ENCODE data around the gene LPXN. TPM values are rescaled to one million over a fixed set of nuclear protein-coding genes. Genes with fewer than 3 reads are reported as not detected.

LPXN gene
- total RNA-seq, 1 experiment from 2014 or later = 2.2 TPM

DNA sequence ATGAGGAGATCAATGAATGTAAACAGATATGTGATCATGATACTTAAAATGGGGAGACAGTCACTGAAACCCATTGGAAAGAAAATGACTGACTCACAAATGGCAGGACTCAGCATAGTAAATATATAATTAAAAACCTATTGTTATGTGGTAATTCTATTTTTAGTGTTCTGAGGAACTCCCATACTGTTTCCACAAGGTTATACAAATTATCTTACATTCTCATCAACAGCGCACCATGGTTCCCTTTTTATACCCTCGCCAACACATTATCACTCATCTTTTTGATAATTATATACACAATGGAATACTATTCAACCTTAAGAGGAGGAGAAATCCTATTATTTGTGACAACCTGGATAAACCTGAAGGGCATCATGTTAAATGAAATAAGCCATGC, 84.8 kb downstream of the LPXN start:
- H3K27me3 ChIP-seq (ENCODE audit: control insufficient read depth, insufficient read depth, low read length) = no peaks in the 10 kb centered on the region
- H3K36me3 ChIP-seq (replicated peaks; ENCODE audit: control insufficient read depth, insufficient read depth, low read length) = no peaks in the 10 kb centered on the region
- no peak overlapping the region for H3K4me3 ChIP-seq (ENCODE audit: insufficient read depth, low read depth, low read length)
- DNase-seq = no peak

DNA sequence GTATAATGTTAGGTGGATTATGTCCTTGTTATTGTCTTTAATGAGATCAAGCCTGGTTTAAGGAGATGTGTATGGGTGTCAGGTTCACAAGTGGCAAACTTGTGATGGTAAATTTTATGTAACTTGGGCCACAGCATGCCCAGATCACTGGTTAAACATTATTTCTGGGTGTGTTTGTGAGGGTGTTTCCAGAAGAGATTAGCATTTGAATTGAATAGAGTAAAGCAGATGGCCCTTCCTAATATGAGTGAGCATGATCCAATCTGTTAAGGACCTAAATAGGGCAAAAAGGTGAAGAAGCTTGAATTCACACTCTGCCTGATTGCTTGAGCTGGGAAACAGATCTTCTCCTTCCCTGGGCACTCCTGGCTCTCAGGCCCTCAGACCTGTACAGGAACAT, 88.5 kb downstream of the LPXN start:
- DNase-seq = no peak

DNA sequence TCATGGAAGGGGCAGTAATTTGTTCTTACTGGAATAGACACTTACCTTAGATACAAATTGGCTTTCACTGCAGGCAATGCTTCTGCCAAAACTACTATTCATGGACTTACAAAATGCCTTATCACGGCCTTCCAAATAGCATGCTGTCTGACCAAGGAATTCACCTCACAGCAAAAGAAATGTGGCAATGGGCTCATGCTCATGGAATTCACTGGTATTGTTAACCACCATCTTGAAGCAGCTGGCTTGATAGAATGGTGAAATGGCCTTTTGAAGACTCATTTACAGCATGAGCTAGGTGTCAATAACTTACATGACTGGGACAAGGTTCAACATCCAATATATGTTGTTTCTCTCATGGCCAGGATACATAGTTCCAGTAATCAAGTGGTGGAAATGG, 89.7 kb downstream of the LPXN start:
- Histone ChIP-seq H3K27me3 (ENCODE audit: control insufficient read depth, insufficient read depth, low read length) (no peaks in the 10 kb centered on the region), H3K36me3 (replicated peaks; ENCODE audit: control insufficient read depth, insufficient read depth, low read length) (no peaks in the 10 kb centered on the region), H3K4me3 (ENCODE audit: insufficient read depth, low read depth, low read length) (no peak overlapping the region)
- DNase-seq = no peak

More for the DNA sequence above, 88.5 kb downstream of the LPXN start:
- Histone ChIP-seq H3K27me3 (ENCODE audit: control insufficient read depth, insufficient read depth, low read length) (no peaks in the 10 kb centered on the region), H3K4me3 (ENCODE audit: insufficient read depth, low read depth, low read length) (no peak overlapping the region), H3K36me3 (replicated peaks; ENCODE audit: control insufficient read depth, insufficient read depth, low read length) (no peaks in the 10 kb centered on the region)

Other genes with a start within 250 kb of the LPXN start
- gene OR5B17, start 216.8 kb downstream of the LPXN start, total RNA-seq (2014; rRNA removed; shearing (Covaris generic)) = not detected in 2 replicates
- gene OR5B3, start 169.0 kb downstream of the LPXN start, total RNA-seq (2014; rRNA removed; shearing (Covaris generic)) = not detected in 2 replicates
- not detected in 2 replicates for gene OR5B2, start 147.7 kb downstream of the LPXN start, total RNA-seq (2014; rRNA removed; shearing (Covaris generic))
- 0.18 TPM in 1 of 2 replicates, not detected in the other for gene OR5B12, start 133.6 kb downstream of the LPXN start, total RNA-seq (2014; rRNA removed; shearing (Covaris generic))
- gene OR5B21, start 67.8 kb downstream of the LPXN start, total RNA-seq (2014; rRNA removed; shearing (Covaris generic)) = not detected in 2 replicates
- gene ZFP91, start 3.2 kb upstream of the LPXN start, total RNA-seq (2014; rRNA removed; shearing (Covaris generic)) = 20.5 and 28.3 TPM in 2 replicates
- gene CNTF, start 46.8 kb upstream of the LPXN start, total RNA-seq (2014; rRNA removed; shearing (Covaris generic)) = 0.26 and 0.73 TPM in 2 replicates
- gene GLYAT, start 156.1 kb upstream of the LPXN start, total RNA-seq (2014; rRNA removed; shearing (Covaris generic)) = not detected in 2 replicates